ENCODE data around the gene PRKAG2. TPM values are rescaled to one million over a fixed set of nuclear protein-coding genes. Genes with fewer than 3 reads are reported as not detected.

Gene PRKAG2
- total RNA-seq, 1 donor from 2014 or later, result 18.5 TPM

DNA sequence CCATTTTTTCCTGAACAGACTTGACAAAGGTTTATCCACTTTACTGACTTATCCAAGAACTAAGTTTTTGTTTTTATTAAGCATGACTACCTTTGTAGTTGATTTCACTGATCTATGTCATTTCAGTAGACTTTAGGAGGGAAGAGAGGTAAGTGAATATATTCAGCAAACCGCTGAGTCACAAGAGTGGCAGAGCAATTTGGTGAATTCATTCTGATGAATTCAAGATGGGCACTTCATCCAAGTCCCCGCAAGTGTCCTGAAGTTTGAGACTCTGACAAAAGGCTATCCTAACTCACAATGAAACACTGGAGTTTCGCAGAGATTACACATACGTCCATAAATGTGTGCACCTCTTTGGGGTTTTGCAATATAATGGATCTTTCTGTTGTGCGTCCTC lies 255.0 kb downstream of the PRKAG2 start:
- H3K4me1 Mint-ChIP-seq (ENCODE audit: low read depth), result peaks cover 11% of the 10 kb centered on the region
- no peak for DNase-seq (ENCODE audit: low spot score)
- H3K4me3 Mint-ChIP-seq, result no peak overlapping the region
- H3K9me3 Mint-ChIP-seq, result no peaks in the 10 kb centered on the region
- intact Hi-C loops (cut with micrococcal nuclease), result no loop called here
- peaks cover 2% of the 10 kb centered on the region for H3K36me3 Mint-ChIP-seq (ENCODE audit: low read depth)
- no peaks in the 10 kb centered on the region for H3K27me3 Mint-ChIP-seq (ENCODE audit: insufficient read depth)
- H3K27ac Mint-ChIP-seq, result no peak overlapping the region

DNA sequence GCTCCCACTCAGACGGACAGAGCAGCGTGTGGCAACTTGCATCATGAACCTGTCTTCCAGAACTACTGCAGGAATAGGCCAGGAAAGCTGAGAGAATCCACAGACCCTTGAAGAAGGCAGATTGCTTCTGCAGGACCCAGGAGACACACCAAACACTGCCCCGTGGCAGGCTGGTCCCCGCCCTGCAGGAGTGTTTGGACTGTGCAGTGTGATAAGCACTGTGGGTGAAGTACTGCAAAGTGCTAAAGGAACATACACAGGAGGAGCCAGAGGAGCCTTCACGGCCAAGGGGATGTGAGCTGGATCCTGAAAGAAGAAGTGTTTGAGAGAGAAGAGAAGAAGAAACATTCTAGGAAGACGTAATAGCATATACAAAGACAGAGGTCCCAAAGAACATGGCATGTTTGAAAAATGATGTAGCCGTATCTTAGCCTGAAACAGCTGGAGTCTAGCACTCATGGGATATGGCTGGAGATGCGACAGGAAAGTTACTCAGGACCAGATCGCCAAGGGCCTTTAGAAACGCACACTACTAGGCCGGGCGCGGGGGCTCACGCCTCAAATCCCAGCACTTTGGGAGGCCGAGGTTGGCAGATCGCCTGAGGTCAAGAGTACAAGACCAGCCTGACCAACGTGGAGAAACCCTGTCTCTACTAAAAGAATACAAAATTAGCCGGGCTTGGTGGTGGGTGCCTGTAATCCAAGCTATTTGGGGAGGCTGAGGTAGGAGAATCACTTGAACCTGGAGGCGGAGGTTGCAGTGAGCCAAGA lies 260.3 kb downstream of the PRKAG2 start:
- Mint-ChIP-seq H3K27me3 (ENCODE audit: insufficient read depth) (no peaks in the 10 kb centered on the region), H3K27ac (no peak overlapping the region), H3K4me3 (no peak overlapping the region)

DNA sequence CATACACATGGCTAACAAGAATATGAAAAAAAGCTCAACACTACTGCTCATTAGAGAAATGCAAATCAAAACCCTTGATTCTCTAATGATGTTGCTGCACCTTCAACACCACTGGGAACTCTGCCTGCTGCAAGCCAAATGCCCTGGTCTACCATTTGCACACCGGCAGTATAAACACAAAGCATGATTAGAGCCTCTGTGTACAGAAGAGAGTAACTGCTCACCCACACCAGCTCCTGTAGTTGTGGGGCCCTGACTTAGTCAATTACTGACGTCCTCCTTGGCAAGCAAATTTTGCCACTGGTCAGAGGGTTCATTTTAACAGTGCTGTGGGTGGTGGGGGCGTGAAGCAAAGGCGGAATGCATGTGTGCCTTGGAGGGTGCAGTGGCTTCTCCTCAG lies 261.1 kb downstream of the PRKAG2 start:
- H3K4me1 Mint-ChIP-seq (ENCODE audit: low read depth), result no peaks in the 10 kb centered on the region

More for the DNA sequence above, 260.3 kb downstream of the PRKAG2 start:
- Mint-ChIP-seq H3K4me1 (ENCODE audit: low read depth) (no peaks in the 10 kb centered on the region), H3K36me3 (ENCODE audit: low read depth) (no peaks in the 10 kb centered on the region), H3K9me3 (no peaks in the 10 kb centered on the region)
- intact Hi-C loops (cut with micrococcal nuclease), result no loop called here
- DNase-seq (ENCODE audit: low spot score), result no peak

DNA sequence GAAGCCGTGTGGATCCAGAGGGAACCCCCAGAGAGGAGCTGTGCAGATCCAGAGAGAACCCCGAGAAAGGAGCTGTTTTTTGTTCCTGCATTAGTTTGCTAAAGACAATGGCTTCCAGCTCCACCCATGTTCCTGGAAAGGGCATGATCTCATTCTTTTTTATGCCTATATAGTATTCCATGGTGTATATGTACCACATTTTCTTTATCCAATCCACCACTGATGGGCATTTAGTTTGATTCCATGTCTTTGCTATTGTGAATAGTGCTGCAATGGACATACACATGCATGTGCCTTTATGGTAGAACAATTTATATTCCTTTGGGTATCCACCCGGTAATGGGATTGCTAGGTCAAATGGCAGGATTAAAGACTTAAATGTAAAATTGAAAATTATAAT lies 261.9 kb downstream of the PRKAG2 start:
- H3K36me3 Mint-ChIP-seq (ENCODE audit: low read depth), result no peaks in the 10 kb centered on the region
- no peak overlapping the region for H3K27ac Mint-ChIP-seq
- H3K4me3 Mint-ChIP-seq, result no peak overlapping the region
- intact Hi-C loops (cut with micrococcal nuclease), result no loop called here
- H3K9me3 Mint-ChIP-seq, result no peaks in the 10 kb centered on the region
- H3K4me1 Mint-ChIP-seq (ENCODE audit: low read depth), result no peaks in the 10 kb centered on the region
- H3K27me3 Mint-ChIP-seq (ENCODE audit: insufficient read depth), result no peaks in the 10 kb centered on the region
- DNase-seq (ENCODE audit: low spot score), result no peak

More for the DNA sequence above, 261.1 kb downstream of the PRKAG2 start:
- Mint-ChIP-seq H3K27ac (no peak overlapping the region), H3K4me3 (no peak overlapping the region), H3K27me3 (ENCODE audit: insufficient read depth) (no peaks in the 10 kb centered on the region), H3K9me3 (no peaks in the 10 kb centered on the region), H3K36me3 (ENCODE audit: low read depth) (no peaks in the 10 kb centered on the region)
- no peak for DNase-seq (ENCODE audit: low spot score)
- intact Hi-C loops (cut with micrococcal nuclease), result no loop called here

DNA sequence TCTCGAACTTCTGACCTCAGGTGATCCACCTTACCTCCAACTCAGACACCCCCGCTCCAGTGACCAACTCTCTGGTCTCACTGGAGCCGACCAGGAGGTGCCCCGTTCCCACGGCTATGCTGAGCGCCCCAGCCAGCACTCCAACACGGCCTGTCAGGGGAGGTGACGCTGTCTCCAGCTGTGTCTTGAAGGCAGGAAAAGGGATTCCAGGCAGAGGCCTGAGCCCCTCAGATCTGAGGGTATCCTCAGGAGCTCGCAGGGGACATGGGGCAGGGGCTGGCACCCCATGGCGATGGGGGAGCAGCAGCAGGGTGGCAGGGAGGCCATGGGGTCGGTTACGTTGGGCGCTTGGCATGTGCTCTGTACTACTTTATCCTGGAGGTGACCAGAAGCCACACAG lies 262.9 kb downstream of the PRKAG2 start:
- H3K27me3 Mint-ChIP-seq (ENCODE audit: insufficient read depth), result no peaks in the 10 kb centered on the region
- H3K4me1 Mint-ChIP-seq (ENCODE audit: low read depth), result no peaks in the 10 kb centered on the region
- intact Hi-C loops (cut with micrococcal nuclease), result loop anchor here (5.0 kb wide), 1 partner anchor 57 kb away; no protein-coding TSS in a partner anchor
- DNase-seq (ENCODE audit: low spot score), result no peak
- H3K36me3 Mint-ChIP-seq (ENCODE audit: low read depth), result no peaks in the 10 kb centered on the region
- H3K9me3 Mint-ChIP-seq, result no peaks in the 10 kb centered on the region
- no peak overlapping the region for H3K27ac Mint-ChIP-seq
- H3K4me3 Mint-ChIP-seq, result no peak overlapping the region

DNA sequence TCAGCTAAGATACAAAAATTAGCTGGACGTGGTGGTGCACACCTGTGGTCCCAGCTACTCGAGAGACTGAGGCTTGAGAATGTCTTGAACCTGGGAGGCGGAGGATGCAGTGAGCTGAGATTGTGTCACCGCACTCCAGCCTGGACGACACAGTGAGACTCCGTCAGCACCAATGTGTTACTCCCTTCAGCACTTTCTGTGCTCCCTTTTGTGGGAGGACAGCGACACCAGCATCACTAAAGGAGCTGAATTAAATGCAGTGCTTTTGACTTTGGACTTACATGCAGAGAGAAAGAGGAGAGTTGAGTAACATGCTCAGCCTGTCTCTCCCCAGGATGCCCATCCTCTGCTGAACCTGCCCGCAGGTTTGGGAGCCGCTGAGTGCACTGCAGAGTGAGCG lies 265.0 kb downstream of the PRKAG2 start:
- no peaks in the 10 kb centered on the region for H3K36me3 Mint-ChIP-seq (ENCODE audit: low read depth)
- no peaks in the 10 kb centered on the region for H3K9me3 Mint-ChIP-seq
- H3K27me3 Mint-ChIP-seq (ENCODE audit: insufficient read depth), result no peaks in the 10 kb centered on the region
- H3K4me1 Mint-ChIP-seq (ENCODE audit: low read depth), result peaks cover 5% of the 10 kb centered on the region
- no peak for DNase-seq (ENCODE audit: low spot score)
- H3K4me3 Mint-ChIP-seq, result no peak overlapping the region
- intact Hi-C loops (cut with micrococcal nuclease), result loop anchor here (5.0 kb wide), 1 partner anchor 55 kb away; no protein-coding TSS in a partner anchor
- no peak overlapping the region for H3K27ac Mint-ChIP-seq

- Mint-ChIP-seq H3K4me3 (no peak overlapping the region), H3K4me1 (ENCODE audit: low read depth) (peaks cover 5% of the 10 kb centered on the region), H3K36me3 (ENCODE audit: low read depth) (no peaks in the 10 kb centered on the region), H3K27ac (no peak overlapping the region), H3K27me3 (ENCODE audit: insufficient read depth) (no peaks in the 10 kb centered on the region), H3K9me3 (no peaks in the 10 kb centered on the region)
- no peak for DNase-seq (ENCODE audit: low spot score)
- intact Hi-C loops (cut with micrococcal nuclease), result loop anchor here (5.0 kb wide), 1 partner anchor 54 kb away; no protein-coding TSS in a partner anchor
Measured at GRCh38 chr7:151611041-151611440, 265.9 kb downstream of the PRKAG2 start.

- no peak for DNase-seq (ENCODE audit: low spot score)
- Mint-ChIP-seq H3K4me1 (ENCODE audit: low read depth) (peaks cover 5% of the 10 kb centered on the region), H3K36me3 (ENCODE audit: low read depth) (no peaks in the 10 kb centered on the region), H3K27ac (no peak overlapping the region), H3K27me3 (ENCODE audit: insufficient read depth) (no peaks in the 10 kb centered on the region), H3K4me3 (no peak overlapping the region), H3K9me3 (no peaks in the 10 kb centered on the region)
- intact Hi-C loops (cut with micrococcal nuclease), result no loop called here
Measured at GRCh38 chr7:151608031-151608551, 268.8 kb downstream of the PRKAG2 start.

GRCh38 chr7:151607464-151607867 lies 269.4 kb downstream of the PRKAG2 start:
- H3K27me3 Mint-ChIP-seq (ENCODE audit: insufficient read depth), result no peaks in the 10 kb centered on the region
- no peak for DNase-seq (ENCODE audit: low spot score)
- no peak overlapping the region for H3K27ac Mint-ChIP-seq
- no peaks in the 10 kb centered on the region for H3K36me3 Mint-ChIP-seq (ENCODE audit: low read depth)
- peaks cover 5% of the 10 kb centered on the region for H3K4me1 Mint-ChIP-seq (ENCODE audit: low read depth)
- no peak overlapping the region for H3K4me3 Mint-ChIP-seq
- intact Hi-C loops (cut with micrococcal nuclease), result no loop called here
- no peaks in the 10 kb centered on the region for H3K9me3 Mint-ChIP-seq

DNA sequence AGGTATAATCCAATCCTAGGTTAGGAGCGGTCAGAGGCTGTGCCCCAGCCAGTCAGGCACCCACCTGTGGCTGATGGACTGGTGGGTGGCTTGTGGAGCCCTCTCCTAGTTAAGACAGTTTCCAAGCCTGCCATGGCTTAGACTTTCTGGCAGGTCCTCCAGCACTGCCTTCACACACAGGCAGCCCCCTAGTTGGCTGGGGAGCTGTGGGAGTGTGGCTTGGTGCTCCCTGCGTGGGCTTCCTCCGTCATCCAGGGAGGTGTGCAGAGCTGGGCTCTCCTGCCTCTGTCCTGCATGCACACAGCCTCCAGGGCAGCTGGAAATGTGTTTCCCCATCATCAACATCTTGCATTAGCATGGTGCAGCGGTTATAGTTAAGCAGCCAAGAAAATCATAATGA lies 273.0 kb downstream of the PRKAG2 start:
- peaks cover 5% of the 10 kb centered on the region for H3K4me1 Mint-ChIP-seq (ENCODE audit: low read depth)
- intact Hi-C loops (cut with micrococcal nuclease), result no loop called here
- no peaks in the 10 kb centered on the region for H3K36me3 Mint-ChIP-seq (ENCODE audit: low read depth)
- DNase-seq (ENCODE audit: low spot score), result no peak
- H3K27me3 Mint-ChIP-seq (ENCODE audit: insufficient read depth), result no peaks in the 10 kb centered on the region
- H3K27ac Mint-ChIP-seq, result no peak overlapping the region
- H3K4me3 Mint-ChIP-seq, result no peak overlapping the region
- H3K9me3 Mint-ChIP-seq, result no peaks in the 10 kb centered on the region

- DNase-seq (ENCODE audit: low spot score), result no peak
- H3K9me3 Mint-ChIP-seq, result no peaks in the 10 kb centered on the region
- no peaks in the 10 kb centered on the region for H3K4me1 Mint-ChIP-seq (ENCODE audit: low read depth)
- H3K4me3 Mint-ChIP-seq, result no peak overlapping the region
- no peak overlapping the region for H3K27ac Mint-ChIP-seq
- H3K27me3 Mint-ChIP-seq (ENCODE audit: insufficient read depth), result no peaks in the 10 kb centered on the region
- intact Hi-C loops (cut with micrococcal nuclease), result no loop called here
- H3K36me3 Mint-ChIP-seq (ENCODE audit: low read depth), result no peaks in the 10 kb centered on the region
Measured at GRCh38 chr7:151601521-151602305, 275.2 kb downstream of the PRKAG2 start.

- Mint-ChIP-seq H3K9me3 (no peaks in the 10 kb centered on the region), H3K27ac (no peak overlapping the region), H3K36me3 (ENCODE audit: low read depth) (no peaks in the 10 kb centered on the region), H3K4me3 (no peak overlapping the region), H3K27me3 (ENCODE audit: insufficient read depth) (no peaks in the 10 kb centered on the region), H3K4me1 (ENCODE audit: low read depth) (no peaks in the 10 kb centered on the region)
- intact Hi-C loops (cut with micrococcal nuclease), result no loop called here
- no peak for DNase-seq (ENCODE audit: low spot score)
Measured at GRCh38 chr7:151600331-151600730, 276.6 kb downstream of the PRKAG2 start.
